PC-9 (cell line): ENCODE measurements around the gene UBA52. TPM values are rescaled to one million over a fixed set of nuclear protein-coding genes. Genes with fewer than 3 reads are reported as not detected.

Source experiments
- BruUV-seq: library from RNA; stranded (reverse); fragments of 400-500 nt; replicated peaks from 2 replicates; lab custom pipeline; 2021; lab: Mats Ljungman, UMichigan
- CTCF ChIA-PET: fragments of 300-600 bp; sonication (Branson Sonifier 250); formaldehyde crosslinking; loops from one replicate; lab custom pipeline; 2022; ENCODE audit warnings: antibody characterized with exemption; lab: Charles Lee
- POLR2A ChIA-PET: fragments of 300-600 bp; sonication (Branson Sonifier 250); formaldehyde crosslinking; loops from one replicate; lab custom pipeline; 2022; ENCODE audit warnings: antibody characterized with exemption; ENCODE audit not compliant: unreplicated experiment; lab: Charles Lee
- DNase-seq, 2 experiments: peaks; one replicate each; pipeline versions ENCODE4 v3.0.0 to v3.0.0-alpha.2; 2015 to 2022; ENCODE audit warnings: mixed read lengths in 1 of 2
- H2AFZ ChIP-seq: fragments of 200-600 bp; sonication (generic); 2 replicates; pipeline ENCODE4 v1.8.1; 2017; ENCODE audit warnings: antibody characterized with exemption
- H3F3A ChIP-seq: fragments of 200-600 bp; sonication (generic); 2 replicates; pipeline ENCODE4 v1.8.1; 2017; ENCODE audit warnings: antibody characterized with exemption, mild to moderate bottlenecking, low read depth; ENCODE audit not compliant: insufficient read depth
- H3K27ac ChIP-seq: fragments of 200-600 bp; sonication (generic); 2 replicates; pipeline ENCODE4 v1.6.1; 2016; ENCODE audit warnings: mixed run types
- H3K27me3 ChIP-seq: fragments of 200-600 bp; sonication (generic); 2 replicates; pipeline ENCODE4 v1.6.1; 2016; ENCODE audit warnings: low read depth, mixed run types; ENCODE audit not compliant: insufficient read depth
- H3K36me3 ChIP-seq: fragments of 200-600 bp; sonication (generic); 2 replicates; pipeline ENCODE4 v1.6.1; 2016; ENCODE audit warnings: low read depth, mixed run types
- H3K4me1 ChIP-seq: fragments of 200-600 bp; sonication (generic); replicated peaks from 2 replicates; pipeline ENCODE4 v1.6.1; 2016; ENCODE audit warnings: mixed run types; ENCODE audit not compliant: insufficient read depth
- H3K4me2 ChIP-seq: fragments of 200-600 bp; sonication (generic); 2 replicates; pipeline ENCODE4 v1.6.1; 2017; ENCODE audit warnings: mixed run types
- H3K4me3 ChIP-seq: fragments of 200-600 bp; sonication (generic); 2 replicates; pipeline ENCODE4 v1.6.1; 2016; ENCODE audit warnings: mixed run types
- H3K79me2 ChIP-seq: fragments of 200-600 bp; sonication (generic); 2 replicates; pipeline ENCODE4 v1.6.1; 2017; ENCODE audit warnings: low read depth, mixed run types
- H3K9me2 ChIP-seq: fragments of 200-600 bp; sonication (generic); 2 replicates; pipeline ENCODE4 v1.8.1; 2017; ENCODE audit warnings: mild to moderate bottlenecking; ENCODE audit not compliant: insufficient read depth
- H3K9me3 ChIP-seq: fragments of 200-600 bp; sonication (generic); 2 replicates; pipeline ENCODE4 v1.8.1; 2016; ENCODE audit warnings: low read depth; ENCODE audit not compliant: insufficient read depth
- H4K20me1 ChIP-seq: fragments of 200-600 bp; sonication (generic); 2 replicates; pipeline ENCODE4 v1.8.1; 2017; ENCODE audit not compliant: insufficient read depth
- EZH2 ChIP-seq: fragments of 200-600 bp; sonication (generic); IDR thresholded peaks from 2 replicates; pipeline ENCODE4 v1.8.0; 2017; ENCODE audit warnings: antibody characterized with exemption, low read depth
- intact Hi-C: fragments of 100-400 bp; cut with micrococcal nuclease; formaldehyde crosslinking; loops from one replicate; pipeline ENCODE4 v1.10.0; 2022; ENCODE audit not compliant: unreplicated experiment
- total RNA-seq: library from RNA; stranded (reverse); gene quantifications from 2 replicates; pipeline ENCODE4 v1.2.3, GENCODE V29; 2021
- TF ChIP-seq, protein P1 (sequence below): fragments of 200-600 bp; sonication (generic); conservative IDR thresholded peaks from 2 replicates; pipeline ENCODE4 v1.6.1; 2017; ENCODE audit warnings: mixed run types, antibody characterized with exemption, mild to moderate bottlenecking, moderate library complexity

The UBA52 gene
- total RNA-seq, 1 experiment from 2014 or later: 1,141 TPM

DNA sequence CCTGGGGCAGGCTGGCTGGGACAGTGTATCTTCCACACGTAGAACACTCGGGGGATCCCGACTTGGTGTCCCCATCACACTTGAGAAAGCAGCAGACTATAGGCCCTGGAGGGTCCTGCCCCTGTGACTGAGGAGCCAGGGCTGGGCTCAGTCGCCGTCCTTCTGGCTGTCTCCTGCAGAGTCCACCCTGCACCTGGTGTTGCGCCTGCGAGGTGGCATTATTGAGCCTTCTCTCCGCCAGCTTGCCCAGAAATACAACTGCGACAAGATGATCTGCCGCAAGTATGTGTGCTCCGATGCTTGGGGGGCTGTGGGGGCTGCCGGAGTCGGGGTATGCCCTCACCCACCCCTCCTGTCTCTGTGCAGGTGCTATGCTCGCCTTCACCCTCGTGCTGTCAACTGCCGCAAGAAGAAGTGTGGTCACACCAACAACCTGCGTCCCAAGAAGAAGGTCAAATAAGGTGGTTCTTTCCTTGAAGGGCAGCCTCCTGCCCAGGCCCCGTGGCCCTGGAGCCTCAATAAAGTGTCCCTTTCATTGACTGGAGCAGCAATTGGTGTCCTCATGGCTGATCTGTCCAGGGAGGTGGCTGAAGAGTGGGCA is 3.1 kb downstream of the UBA52 start:
- peaks cover 29% of the 10 kb centered on the region for H3K36me3 ChIP-seq
- CTCF ChIA-PET: no interaction called here
- H4K20me1 ChIP-seq: peaks cover 41% of the 10 kb centered on the region

DNA sequence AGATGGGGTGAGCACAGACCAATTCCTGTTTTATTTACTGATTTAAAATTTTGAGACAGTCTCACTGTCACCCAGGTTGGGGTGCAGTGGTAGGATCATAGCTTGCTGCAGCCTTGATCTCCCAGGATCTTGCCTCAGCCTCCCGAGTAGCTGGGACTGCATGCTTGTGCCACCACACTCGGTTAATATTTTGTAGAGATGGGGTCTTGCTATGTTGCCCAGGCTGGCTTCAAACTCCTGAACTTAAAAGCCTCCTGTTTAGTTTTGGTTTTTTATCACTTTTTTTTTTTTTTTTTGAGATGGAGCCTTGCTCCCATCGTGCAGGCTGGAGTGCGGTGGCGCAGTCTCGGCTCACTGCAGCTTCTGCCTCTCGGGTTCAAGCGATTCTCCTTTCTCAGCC is 4.7 kb downstream of the UBA52 start:
- POLR2A ChIA-PET: no interaction called here
- peaks cover 29% of the 10 kb centered on the region for H3K36me3 ChIP-seq
- H3K9me2 ChIP-seq: no peaks in the 10 kb centered on the region
- H3K4me2 ChIP-seq: no peak overlapping the region
- CTCF ChIA-PET: no interaction called here
- peaks cover 36% of the 10 kb centered on the region for H3K79me2 ChIP-seq
- no peaks in the 10 kb centered on the region for H3K27me3 ChIP-seq
- peaks cover 10% of the 10 kb centered on the region for H3K4me1 ChIP-seq
- H3F3A ChIP-seq: peaks cover 79% of the 10 kb centered on the region
- H4K20me1 ChIP-seq: peaks cover 41% of the 10 kb centered on the region
- TF ChIP-seq, protein P1, sequence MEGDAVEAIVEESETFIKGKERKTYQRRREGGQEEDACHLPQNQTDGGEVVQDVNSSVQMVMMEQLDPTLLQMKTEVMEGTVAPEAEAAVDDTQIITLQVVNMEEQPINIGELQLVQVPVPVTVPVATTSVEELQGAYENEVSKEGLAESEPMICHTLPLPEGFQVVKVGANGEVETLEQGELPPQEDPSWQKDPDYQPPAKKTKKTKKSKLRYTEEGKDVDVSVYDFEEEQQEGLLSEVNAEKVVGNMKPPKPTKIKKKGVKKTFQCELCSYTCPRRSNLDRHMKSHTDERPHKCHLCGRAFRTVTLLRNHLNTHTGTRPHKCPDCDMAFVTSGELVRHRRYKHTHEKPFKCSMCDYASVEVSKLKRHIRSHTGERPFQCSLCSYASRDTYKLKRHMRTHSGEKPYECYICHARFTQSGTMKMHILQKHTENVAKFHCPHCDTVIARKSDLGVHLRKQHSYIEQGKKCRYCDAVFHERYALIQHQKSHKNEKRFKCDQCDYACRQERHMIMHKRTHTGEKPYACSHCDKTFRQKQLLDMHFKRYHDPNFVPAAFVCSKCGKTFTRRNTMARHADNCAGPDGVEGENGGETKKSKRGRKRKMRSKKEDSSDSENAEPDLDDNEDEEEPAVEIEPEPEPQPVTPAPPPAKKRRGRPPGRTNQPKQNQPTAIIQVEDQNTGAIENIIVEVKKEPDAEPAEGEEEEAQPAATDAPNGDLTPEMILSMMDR: no peak
- no peak for TF ChIP-seq EZH2
- H3K9me3 ChIP-seq: no peaks in the 10 kb centered on the region
- H2AFZ ChIP-seq: no peak overlapping the region
- intact Hi-C loops: loop anchor here (10.0 kb wide), 1 partner anchor 338 kb away; the partner anchor contains the start of genes COPE and DDX49
- no peak overlapping the region for H3K4me3 ChIP-seq
- no peak for DNase-seq
- no peak overlapping the region for H3K27ac ChIP-seq
- no TSS peak for BruUV-seq

More for the DNA sequence above, 3.1 kb downstream of the UBA52 start:
- H3K27me3 ChIP-seq: no peaks in the 10 kb centered on the region
- no peaks in the 10 kb centered on the region for H3K9me3 ChIP-seq
- no peak overlapping the region for H3K4me3 ChIP-seq
- POLR2A ChIA-PET: no interaction called here
- H3K4me1 ChIP-seq: peaks cover 18% of the 10 kb centered on the region
- H3K79me2 ChIP-seq: peaks cover 36% of the 10 kb centered on the region
- no peak overlapping the region for H3K27ac ChIP-seq
- H3K9me2 ChIP-seq: no peaks in the 10 kb centered on the region
- H3K4me2 ChIP-seq: no peak overlapping the region
- DNase-seq: no peak
- no peak overlapping the region for H2AFZ ChIP-seq
- TF ChIP-seq, protein P1: no peak
- BruUV-seq: no TSS peak
- peaks cover 90% of the 10 kb centered on the region for H3F3A ChIP-seq
- intact Hi-C loops: loop anchor here (10.0 kb wide), 1 partner anchor 340 kb away; the partner anchor contains the start of genes COPE and DDX49

DNA sequence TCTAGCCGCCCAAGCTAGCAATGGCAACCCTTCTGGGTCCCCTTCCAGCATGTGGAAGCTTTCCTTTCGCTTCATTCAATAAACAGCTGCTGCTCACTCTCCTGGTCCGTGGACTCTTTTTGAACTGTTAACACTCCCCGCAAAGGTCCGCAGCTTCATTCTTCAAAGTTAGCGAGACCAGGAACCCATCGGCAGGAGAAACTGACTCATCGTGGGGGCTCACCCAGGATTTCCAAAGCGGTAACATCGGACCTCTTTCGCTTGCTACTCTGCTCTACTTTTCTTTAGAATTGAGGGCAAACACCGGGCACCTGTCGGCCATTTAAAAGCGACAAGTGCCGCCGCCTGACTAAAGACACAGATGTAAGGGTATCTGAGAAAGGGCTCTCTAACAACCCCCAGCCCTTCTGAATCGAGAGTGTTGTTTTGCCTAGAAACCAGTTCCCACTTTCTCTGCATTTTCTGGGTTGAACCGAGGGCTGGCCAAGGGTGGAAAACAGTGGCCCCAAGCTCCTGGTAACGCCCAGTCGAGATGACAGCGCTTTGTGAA is 5.8 kb downstream of the UBA52 start:
- Histone ChIP-seq H3K4me3 (no peak overlapping the region), H3K79me2 (peaks cover 29% of the 10 kb centered on the region), H3K36me3 (peaks cover 29% of the 10 kb centered on the region), H3K4me1 (peaks cover 10% of the 10 kb centered on the region), H3K27me3 (no peaks in the 10 kb centered on the region), H3K9me3 (no peaks in the 10 kb centered on the region), H3F3A (peaks cover 74% of the 10 kb centered on the region), H3K27ac (no peak overlapping the region), H2AFZ (no peak overlapping the region), H3K4me2 (no peak overlapping the region), H4K20me1 (peaks cover 37% of the 10 kb centered on the region), H3K9me2 (no peaks in the 10 kb centered on the region)
- intact Hi-C loops: loop anchor here (10.0 kb wide), 1 partner anchor 337 kb away; the partner anchor contains the start of genes COPE and DDX49
- BruUV-seq: no TSS peak
- TF ChIP-seq, protein P1: no peak
- TF ChIP-seq EZH2: no peak
- ChIA-PET POLR2A (no interaction called here), CTCF (no interaction called here)
- no peak for DNase-seq
